Trophoblast cell (in vitro differentiated cells and primary cell): Measurements from ENCODE around the gene TMEM266.
A peak's percentile ranks its signal among the peaks of the same experiment; 100 is the strongest.

Experiments used
- DNase-seq, 2 donors: peaks; one replicate each; pipeline ENCODE4 v3.0.0-alpha.2; 2016
- H2AFZ ChIP-seq: 2 replicates; pipeline ENCODE4 v1.6.1; 2013; ENCODE audit warnings: low read length, moderate library complexity, mild to moderate bottlenecking; ENCODE audit not compliant: insufficient read depth, poor library complexity
- H2AK5ac ChIP-seq: 2 replicates; pipeline ENCODE4 v1.6.1; 2013; ENCODE audit warnings: mild to moderate bottlenecking, low read length
- H2BK120ac ChIP-seq: 2 replicates; pipeline ENCODE4 v1.6.1; 2013; ENCODE audit warnings: low read length, mild to moderate bottlenecking, moderate library complexity; ENCODE audit not compliant: insufficient read depth, poor library complexity
- H2BK12ac ChIP-seq: 2 replicates; pipeline ENCODE4 v1.6.1; 2013; ENCODE audit warnings: mild to moderate bottlenecking, low read length, moderate library complexity
- H2BK5ac ChIP-seq: 2 replicates; pipeline ENCODE4 v1.6.1; 2013; ENCODE audit warnings: low read length, low read depth, moderate library complexity, mild to moderate bottlenecking; ENCODE audit not compliant: poor library complexity
- H3K14ac ChIP-seq: 2 replicates; pipeline ENCODE4 v1.6.1; 2013; ENCODE audit warnings: mild to moderate bottlenecking, low read length
- H3K18ac ChIP-seq: 2 replicates; pipeline ENCODE4 v1.6.1; 2013; ENCODE audit warnings: mild to moderate bottlenecking, low read length
- H3K23ac ChIP-seq: 2 replicates; pipeline ENCODE4 v1.6.1; 2013; ENCODE audit warnings: low read length
- H3K27ac ChIP-seq: 2 replicates; pipeline ENCODE4 v1.5.1; 2013; ENCODE audit warnings: low read depth, mild to moderate bottlenecking, inconsistent platforms, low read length, moderate library complexity
- H3K27me3 ChIP-seq: 2 replicates; pipeline ENCODE4 v1.6.1; 2013; ENCODE audit warnings: inconsistent platforms, mild to moderate bottlenecking, low read length, moderate library complexity; ENCODE audit not compliant: insufficient read depth
- H3K36me3 ChIP-seq, 2 experiments: 1 replicate in 1 of 2; 2 replicates in 1 of 2; pipeline ENCODE4 v1.6.1; 2013; ENCODE audit warnings: low read length in 2 of 2, mild to moderate bottlenecking in 2 of 2, moderate library complexity in 1 of 2; ENCODE audit not compliant: insufficient read depth in 2 of 2, control insufficient read depth in 1 of 2
- H3K4ac ChIP-seq: 2 replicates; pipeline ENCODE4 v1.6.1; 2013; ENCODE audit warnings: low read depth, mild to moderate bottlenecking, low read length, moderate library complexity
- H3K4me1 ChIP-seq, 2 experiments: 1 replicate in 1 of 2; 2 replicates in 1 of 2; pipeline ENCODE4 v1.6.1; 2013; ENCODE audit warnings: low read length in 2 of 2, mild to moderate bottlenecking in 2 of 2, moderate library complexity in 1 of 2; ENCODE audit not compliant: insufficient read depth in 2 of 2, control insufficient read depth in 1 of 2
- H3K4me2 ChIP-seq: 2 replicates; pipeline ENCODE4 v1.6.1; 2013; ENCODE audit warnings: inconsistent platforms, mild to moderate bottlenecking, low read length, moderate library complexity
- H3K4me3 ChIP-seq: 2 replicates; pipeline ENCODE4 v1.5.1; 2013; ENCODE audit warnings: mild to moderate bottlenecking, low read depth, low read length, inconsistent platforms
- H3K79me1 ChIP-seq: one replicate; pipeline ENCODE4 v1.6.1; 2013; ENCODE audit warnings: low read length
- H3K79me2 ChIP-seq: 2 replicates; pipeline ENCODE4 v1.6.1; 2013; ENCODE audit warnings: low read length, mild to moderate bottlenecking; ENCODE audit not compliant: control insufficient read depth, insufficient read depth, poor library complexity
- H3K9ac ChIP-seq: 2 replicates; pipeline ENCODE4 v1.6.1; 2013; ENCODE audit warnings: mild to moderate bottlenecking, low read length
- H3K9me3 ChIP-seq: 2 replicates; pipeline ENCODE4 v1.6.1; 2013; ENCODE audit warnings: low read depth, mild to moderate bottlenecking, control low read depth, inconsistent platforms, low read length; ENCODE audit not compliant: insufficient read depth
- H4K12ac ChIP-seq: 2 replicates; pipeline ENCODE4 v1.6.1; 2013; ENCODE audit warnings: low read depth, mild to moderate bottlenecking, low read length, moderate library complexity
- H4K8ac ChIP-seq: 2 replicates; pipeline ENCODE4 v1.6.1; 2013; ENCODE audit warnings: low read depth, mild to moderate bottlenecking, low read length, moderate library complexity
- H4K91ac ChIP-seq: one replicate; pipeline ENCODE4 v1.6.1; 2013; ENCODE audit warnings: low read depth, mild to moderate bottlenecking, low read length, moderate library complexity
- whole genome bisulfite sequencing: extraction: QIAGEN DNeasy Blood & Tissue Kit; methylation state at CpG from one replicate; pipeline ENCODE4 v1.1.7; 2013; ENCODE audit warnings: missing lambda C conversion rate; ENCODE audit not compliant: insufficient read length, insufficient coverage; ENCODE audit errors: extremely low coverage; 5-methylcytosine and 5-hydroxymethylcytosine counted together

The TMEM266 gene

GRCh38 chr15:76245072-76245610, 185.4 kb downstream of the TMEM266 start:
- Histone ChIP-seq H3K27ac (no peak overlapping the region), H4K8ac (no peak overlapping the region), H2AK5ac (no peak overlapping the region), H3K23ac (no peak overlapping the region), H3K14ac (no peak overlapping the region), H2BK120ac (no peak overlapping the region), H3K4me1 (no peaks in the 10 kb centered on the region), H4K12ac (no peak overlapping the region), H3K27me3 (no peaks in the 10 kb centered on the region), H3K18ac (no peak overlapping the region), H2BK12ac (no peak overlapping the region), H3K4me3 (no peak overlapping the region), H3K9ac (no peak overlapping the region), H3K4me2 (no peak overlapping the region), H3K79me2 (no peaks in the 10 kb centered on the region), H2AFZ (no peak overlapping the region), H3K9me3 (no peaks in the 10 kb centered on the region), H2BK5ac (no peak overlapping the region), H4K91ac (no peak overlapping the region), H3K36me3 (no peaks in the 10 kb centered on the region), H3K79me1 (no peaks in the 10 kb centered on the region), H3K4ac (no peak overlapping the region)
- no peak for DNase-seq
- no CpG with 5 or more reads among the region's 1 CpG for WGBS

- Histone ChIP-seq H3K14ac (no peak overlapping the region), H2AFZ (no peak overlapping the region), H3K9me3 (no peaks in the 10 kb centered on the region), H3K18ac (no peak overlapping the region), H3K23ac (no peak overlapping the region), H3K27me3 (no peaks in the 10 kb centered on the region), H3K4me1 (peaks cover 0 to 4% of the 10 kb centered on the region in 2 experiments), H3K36me3 (no peaks in the 10 kb centered on the region), H3K27ac (no peak overlapping the region), H2BK12ac (no peak overlapping the region), H2BK120ac (no peak overlapping the region), H4K91ac (no peak overlapping the region), H2AK5ac (no peak overlapping the region), H2BK5ac (no peak overlapping the region), H4K12ac (no peak overlapping the region), H3K4me2 (no peak overlapping the region), H3K79me2 (no peaks in the 10 kb centered on the region), H3K4ac (no peak overlapping the region), H4K8ac (no peak overlapping the region), H3K4me3 (no peak overlapping the region), H3K9ac (no peak overlapping the region), H3K79me1 (no peaks in the 10 kb centered on the region)
- WGBS = no CpG with 5 or more reads among the region's 4 CpGs
- no peak for DNase-seq
Observed at GRCh38 chr15:76251717-76252116, 191.9 kb downstream of the TMEM266 start.

- Histone ChIP-seq H3K27ac (no peak overlapping the region), H3K4ac (no peak overlapping the region), H4K12ac (no peak overlapping the region), H3K18ac (no peak overlapping the region), H3K27me3 (no peaks in the 10 kb centered on the region), H3K36me3 (no peaks in the 10 kb centered on the region), H3K4me2 (no peak overlapping the region), H3K14ac (no peak overlapping the region), H3K4me3 (no peak overlapping the region), H4K8ac (no peak overlapping the region), H3K9me3 (no peaks in the 10 kb centered on the region), H3K9ac (no peak overlapping the region), H3K23ac (no peak overlapping the region), H3K79me2 (no peaks in the 10 kb centered on the region), H2AFZ (no peak overlapping the region), H2BK5ac (no peak overlapping the region), H2BK120ac (no peak overlapping the region), H3K79me1 (no peaks in the 10 kb centered on the region), H2AK5ac (no peak overlapping the region), H3K4me1 (peaks cover 0 to 4% of the 10 kb centered on the region in 2 experiments), H4K91ac (no peak overlapping the region), H2BK12ac (no peak overlapping the region)
- DNase-seq = peak; percentile 61 to 84
- no CpG with 5 or more reads among the region's 2 CpGs for WGBS
Observed at GRCh38 chr15:76252249-76252648, 192.5 kb downstream of the TMEM266 start.

GRCh38 chr15:76253691-76254473, 194.1 kb downstream of the TMEM266 start:
- H2AFZ ChIP-seq = no peak overlapping the region
- no peak overlapping the region for H4K12ac ChIP-seq
- H2AK5ac ChIP-seq = no peak overlapping the region
- no peaks in the 10 kb centered on the region for H3K79me2 ChIP-seq
- H3K4me1 ChIP-seq = peaks cover 0 to 4% of the 10 kb centered on the region in 2 experiments
- H3K27ac ChIP-seq = no peak overlapping the region
- H3K36me3 ChIP-seq = peaks cover 6 to 8% of the 10 kb centered on the region in 2 experiments
- no peak overlapping the region for H3K9ac ChIP-seq
- H3K27me3 ChIP-seq = no peaks in the 10 kb centered on the region
- no peak overlapping the region for H4K8ac ChIP-seq
- peaks cover 3% of the 10 kb centered on the region for H3K9me3 ChIP-seq
- no peak overlapping the region for H2BK120ac ChIP-seq
- no CpG with 5 or more reads among the region's 3 CpGs for WGBS
- no peak overlapping the region for H3K14ac ChIP-seq
- H3K4me3 ChIP-seq = no peak overlapping the region
- no peak overlapping the region for H3K4ac ChIP-seq
- no peaks in the 10 kb centered on the region for H3K79me1 ChIP-seq
- no peak overlapping the region for H3K23ac ChIP-seq
- H4K91ac ChIP-seq = no peak overlapping the region
- H3K4me2 ChIP-seq = no peak overlapping the region
- peak in 1 of 2 donors; percentile 52 for DNase-seq
- no peak overlapping the region for H3K18ac ChIP-seq
- no peak overlapping the region for H2BK5ac ChIP-seq
- no peak overlapping the region for H2BK12ac ChIP-seq
